ENCODE data around the gene VASH2.

- TF ChIP-seq CTCF (IDR thresholded peaks at IDR 0.05; ENCODE audit: insufficient read depth, low read length, poor library complexity, severe bottlenecking) (no peak), EZH2phosphoT487 (conservative IDR thresholded peaks at IDR 0.05; ENCODE audit: low read length) (no peak)
These were observed 33.2 kb upstream of the VASH2 start for GRCh38 chr1:212917134-212917485.
